Breast epithelium (tissue), 4 donors: ENCODE results near the gene FRMD4A. TPM values are rescaled to one million over a fixed set of nuclear protein-coding genes. Genes with fewer than 3 reads are reported as not detected.
"Not testable (repeated sequence)": the region's sequence is repeated elsewhere in the genome, so short reads cannot be mapped to it uniquely, and the experiment has no call there.

Experiments used
- DNase-seq, 2 donors: peaks; one replicate each; pipeline ENCODE4 v3.0.0-alpha.2; 2019; ENCODE audit warnings: low spot score in 2 of 2
- H3K27ac ChIP-seq, 2 donors: fragments of 200-600 bp; sonication (generic) in 1 of 2; one replicate each; pipeline ENCODE4 v1.5.1; 2016 to 2019; ENCODE audit warnings: mild to moderate bottlenecking in 1 of 2
- H3K27me3 ChIP-seq, 2 donors: fragments of 200-600 bp; sonication (generic) in 1 of 2; one replicate each; pipeline versions ENCODE4 v1.5.1 to v1.6.0; 2017 to 2019; ENCODE audit warnings: control low read depth in 1 of 2, mild to moderate bottlenecking in 1 of 2
- H3K36me3 ChIP-seq: fragments of 200-600 bp; one replicate; pipeline ENCODE4 v1.5.1; 2019
- H3K4me1 ChIP-seq, 2 donors: fragments of 200-600 bp; sonication (generic); one replicate each; pipeline ENCODE4 v1.5.1; 2016 to 2019; ENCODE audit warnings: control low read depth in 1 of 2
- H3K4me3 ChIP-seq, 3 donors: fragments of 200-600 bp; sonication (generic); 1 replicate in 2 of 3; 2 replicates in 1 of 3; pipeline ENCODE4 v1.5.1; 2016 to 2019; ENCODE audit warnings: mild to moderate bottlenecking in 3 of 3, moderate library complexity in 2 of 3
- H3K9me3 ChIP-seq, 2 donors: fragments of 200-600 bp; sonication (generic) in 1 of 2; one replicate each; pipeline ENCODE4 v1.5.1; 2016 to 2019; ENCODE audit warnings: control low read depth in 1 of 2
- POLR2A ChIP-seq: fragments of 450-650 bp; IDR thresholded peaks from one replicate; pipeline ENCODE4 v1.6.1; 2016; ENCODE audit warnings: antibody characterized with exemption, mild to moderate bottlenecking, moderate library complexity
- POLR2AphosphoS5 ChIP-seq, 3 donors: sonication (generic); formaldehyde crosslinking; IDR thresholded peaks; one replicate each; pipeline ENCODE4 v1.6.1; 2017; ENCODE audit warnings: antibody characterized with exemption in 3 of 3
- intact Hi-C: fragments of 100-400 bp; cut with DNase I; formaldehyde crosslinking; loops from one replicate; pipeline ENCODE4 v1.15.1; 2023; ENCODE audit warnings: low total_unique reads
- total RNA-seq, 3 donors: library from RNA; depleted of rRNA; stranded (reverse); fragments of >200 nt; gene quantifications; one replicate each; pipeline ENCODE4 v1.1.0, GENCODE V29; 2016
- TF ChIP-seq, protein P1 (sequence below), 3 donors: fragments of 450-650 bp; IDR thresholded peaks; one replicate each; pipeline ENCODE4 v1.5.1; 2016 to 2017; ENCODE audit warnings: antibody characterized with exemption in 3 of 3, mild to moderate bottlenecking in 3 of 3, moderate library complexity in 3 of 3

Gene FRMD4A
- total RNA-seq, 3 donors from 2014 or later: 27.5 to 107 (median 34.4) TPM

DNA sequence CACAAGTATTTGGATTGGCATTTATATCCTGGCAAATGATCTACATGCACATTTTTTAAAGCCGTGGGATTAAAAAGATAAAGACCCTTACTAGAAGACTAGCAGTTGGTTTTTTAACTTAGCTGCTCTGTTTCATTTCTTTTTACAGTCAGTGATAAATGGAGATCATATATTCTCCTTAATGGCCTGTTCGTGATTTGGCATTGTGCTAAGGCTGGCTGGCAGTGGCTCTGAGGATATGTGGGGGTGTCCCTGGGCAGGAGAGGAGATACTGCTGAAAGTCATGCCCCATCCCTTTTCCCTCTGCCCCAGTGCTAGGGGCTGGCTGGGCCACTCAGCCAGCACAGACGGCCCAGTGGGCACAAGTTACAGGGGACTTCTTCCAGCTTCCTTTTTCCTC lies 402.3 kb downstream of the FRMD4A start:
- Histone ChIP-seq H3K4me3 (no peak overlapping the region), H3K9me3 (no peaks in the 10 kb centered on the region), H3K27me3 (no peaks in the 10 kb centered on the region), H3K36me3 (no peaks in the 10 kb centered on the region), H3K27ac (no peak overlapping the region), H3K4me1 (no peaks in the 10 kb centered on the region)
- DNase-seq: no peak
- no peak for TF ChIP-seq POLR2A
- TF ChIP-seq POLR2AphosphoS5 (IDR thresholded peaks at IDR 0.05): no peak
- TF ChIP-seq, protein P1, sequence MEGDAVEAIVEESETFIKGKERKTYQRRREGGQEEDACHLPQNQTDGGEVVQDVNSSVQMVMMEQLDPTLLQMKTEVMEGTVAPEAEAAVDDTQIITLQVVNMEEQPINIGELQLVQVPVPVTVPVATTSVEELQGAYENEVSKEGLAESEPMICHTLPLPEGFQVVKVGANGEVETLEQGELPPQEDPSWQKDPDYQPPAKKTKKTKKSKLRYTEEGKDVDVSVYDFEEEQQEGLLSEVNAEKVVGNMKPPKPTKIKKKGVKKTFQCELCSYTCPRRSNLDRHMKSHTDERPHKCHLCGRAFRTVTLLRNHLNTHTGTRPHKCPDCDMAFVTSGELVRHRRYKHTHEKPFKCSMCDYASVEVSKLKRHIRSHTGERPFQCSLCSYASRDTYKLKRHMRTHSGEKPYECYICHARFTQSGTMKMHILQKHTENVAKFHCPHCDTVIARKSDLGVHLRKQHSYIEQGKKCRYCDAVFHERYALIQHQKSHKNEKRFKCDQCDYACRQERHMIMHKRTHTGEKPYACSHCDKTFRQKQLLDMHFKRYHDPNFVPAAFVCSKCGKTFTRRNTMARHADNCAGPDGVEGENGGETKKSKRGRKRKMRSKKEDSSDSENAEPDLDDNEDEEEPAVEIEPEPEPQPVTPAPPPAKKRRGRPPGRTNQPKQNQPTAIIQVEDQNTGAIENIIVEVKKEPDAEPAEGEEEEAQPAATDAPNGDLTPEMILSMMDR (IDR thresholded peaks at IDR 0.05): no peak
- intact Hi-C loops: no loop called here

DNA sequence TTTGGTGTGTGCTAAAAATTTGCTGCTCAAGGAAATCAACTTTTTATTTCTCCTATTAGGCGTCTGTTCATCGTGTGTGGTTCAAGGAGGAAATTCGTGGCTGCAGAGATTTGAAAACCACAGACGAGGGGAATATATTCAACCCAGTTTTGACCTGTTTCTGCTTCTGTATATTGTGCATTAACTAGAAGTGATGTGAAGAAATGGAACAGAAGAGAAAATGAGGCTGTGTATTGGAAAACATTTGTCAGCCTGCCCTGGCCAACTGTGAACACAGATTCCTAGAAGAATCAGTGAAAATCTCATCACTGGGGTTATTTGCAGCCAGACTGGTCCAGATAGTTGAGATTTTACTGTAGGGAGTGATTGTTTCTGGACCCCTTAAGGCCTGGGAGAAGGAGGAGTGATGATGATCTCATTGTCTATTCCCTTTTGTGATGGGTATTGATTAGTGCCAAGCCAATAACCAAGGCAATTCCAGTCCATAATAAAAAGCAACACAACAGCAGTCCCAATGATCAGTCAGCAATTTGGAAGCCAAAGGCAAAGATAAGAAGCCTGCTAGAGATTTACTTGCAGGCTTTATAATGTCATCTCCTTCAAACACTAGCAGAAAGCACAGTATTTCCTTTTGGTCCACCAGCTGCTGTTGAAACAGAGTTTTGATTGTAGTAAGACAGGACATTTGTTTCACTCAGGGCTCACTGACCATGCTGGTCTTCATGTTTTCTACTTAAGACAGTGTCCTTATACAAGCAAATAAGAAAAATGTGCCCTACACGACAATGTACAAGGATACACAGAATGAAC lies 404.5 kb downstream of the FRMD4A start:
- H3K4me1 ChIP-seq: no peaks in the 10 kb centered on the region
- intact Hi-C loops: no loop called here
- no peak overlapping the region for H3K4me3 ChIP-seq
- no peaks in the 10 kb centered on the region for H3K36me3 ChIP-seq
- no peaks in the 10 kb centered on the region for H3K9me3 ChIP-seq
- no peak overlapping the region for H3K27ac ChIP-seq
- DNase-seq: no peak
- no peaks in the 10 kb centered on the region for H3K27me3 ChIP-seq
- TF ChIP-seq POLR2A (no peak), POLR2AphosphoS5 (IDR thresholded peaks at IDR 0.05) (no peak)
- TF ChIP-seq, protein P1 (IDR thresholded peaks at IDR 0.05): no peak

DNA sequence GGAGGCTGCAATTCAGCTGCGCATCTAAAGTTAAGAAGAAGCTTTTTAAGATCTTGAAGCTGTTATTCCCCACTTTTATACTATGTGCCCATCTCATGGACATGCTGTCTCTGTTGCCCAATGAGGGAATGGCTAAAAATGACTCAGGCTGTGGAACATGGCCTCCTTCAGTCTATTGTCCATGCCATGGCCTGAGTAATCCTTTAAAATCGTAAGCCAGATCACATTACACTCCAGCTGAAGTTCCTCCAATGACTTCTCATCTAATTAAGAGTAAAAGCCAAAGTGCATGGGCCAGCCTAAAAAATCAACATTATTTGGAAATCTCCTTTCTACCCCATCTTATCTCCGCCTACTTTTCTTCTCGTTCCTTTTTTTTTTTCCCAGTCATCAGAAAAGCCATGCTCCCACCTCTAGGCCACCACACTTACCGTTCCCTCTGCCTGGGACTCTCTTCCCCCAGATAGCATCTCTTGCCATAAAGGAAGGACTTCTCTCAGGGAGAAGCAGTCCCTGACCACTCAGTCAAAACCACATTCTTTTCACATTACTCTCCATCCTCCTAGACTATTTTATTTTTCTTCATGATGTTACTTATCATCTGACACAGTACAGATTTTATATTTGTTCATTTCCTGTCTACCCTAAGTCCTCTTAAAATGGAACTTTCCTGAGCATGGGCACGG lies 406.5 kb downstream of the FRMD4A start:
- Histone ChIP-seq H3K36me3 (no peaks in the 10 kb centered on the region), H3K27me3 (no peaks in the 10 kb centered on the region), H3K27ac (no peak overlapping the region), H3K4me1 (no peaks in the 10 kb centered on the region), H3K4me3 (no peak overlapping the region), H3K9me3 (no peaks in the 10 kb centered on the region)
- TF ChIP-seq POLR2A (no peak), POLR2AphosphoS5 (IDR thresholded peaks at IDR 0.05) (no peak)
- TF ChIP-seq, protein P1 (IDR thresholded peaks at IDR 0.05): no peak
- DNase-seq: no peak
- intact Hi-C loops: no loop called here

DNA sequence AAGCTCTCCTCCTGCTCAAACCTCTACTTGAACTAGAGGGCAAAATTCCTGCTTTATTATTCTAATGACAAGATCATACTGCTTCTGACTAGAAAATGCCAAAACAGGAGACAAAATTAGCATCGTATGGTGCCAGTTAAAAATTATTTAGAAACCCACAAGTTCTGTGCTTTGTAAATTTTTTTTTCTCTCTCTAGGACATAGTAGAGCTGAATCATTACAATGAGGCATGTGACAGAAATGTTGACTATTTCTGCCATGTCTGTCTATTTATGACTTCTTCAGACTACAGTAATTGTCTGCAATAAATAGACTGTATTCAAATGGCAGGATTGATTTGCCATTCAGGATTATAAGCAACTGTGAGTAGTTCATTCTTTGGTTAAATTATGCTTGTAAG lies 408.1 kb downstream of the FRMD4A start:
- no peak for DNase-seq
- no peak overlapping the region for H3K4me3 ChIP-seq
- TF ChIP-seq, protein P1 (IDR thresholded peaks at IDR 0.05): no peak
- TF ChIP-seq POLR2A (no peak), POLR2AphosphoS5 (IDR thresholded peaks at IDR 0.05) (no peak)
- H3K27ac ChIP-seq: no peak overlapping the region
- intact Hi-C loops: no loop called here
- no peaks in the 10 kb centered on the region for H3K36me3 ChIP-seq
- H3K27me3 ChIP-seq: no peaks in the 10 kb centered on the region
- H3K9me3 ChIP-seq: no peaks in the 10 kb centered on the region
- no peaks in the 10 kb centered on the region for H3K4me1 ChIP-seq

DNA sequence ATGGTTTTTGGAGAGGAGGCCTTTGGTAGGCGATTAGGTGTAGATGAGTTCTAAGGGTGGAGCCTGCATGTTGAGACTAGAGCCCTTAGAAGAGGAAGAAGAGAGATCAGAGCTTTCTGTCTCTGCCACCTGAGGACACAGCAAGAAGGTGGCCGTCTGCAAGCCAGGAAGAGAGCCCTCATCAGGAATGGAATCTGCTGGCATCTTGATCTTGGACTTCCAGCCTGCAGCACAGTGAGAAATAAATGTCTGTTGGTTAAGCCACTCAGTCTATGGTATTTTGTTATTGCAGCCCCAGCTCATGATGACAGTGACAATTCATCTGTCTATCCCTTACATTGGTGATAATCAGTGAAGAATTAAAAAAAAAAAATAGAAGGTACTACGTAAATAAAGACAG lies 408.8 kb downstream of the FRMD4A start:
- H3K4me3 ChIP-seq: no peak overlapping the region
- no peak overlapping the region for H3K27ac ChIP-seq
- TF ChIP-seq, protein P1 (IDR thresholded peaks at IDR 0.05): no peak
- TF ChIP-seq POLR2A (no peak), POLR2AphosphoS5 (IDR thresholded peaks at IDR 0.05) (no peak)
- H3K27me3 ChIP-seq: no peaks in the 10 kb centered on the region
- no peak for DNase-seq
- intact Hi-C loops: no loop called here
- no peaks in the 10 kb centered on the region for H3K9me3 ChIP-seq
- no peaks in the 10 kb centered on the region for H3K4me1 ChIP-seq
- no peaks in the 10 kb centered on the region for H3K36me3 ChIP-seq

DNA sequence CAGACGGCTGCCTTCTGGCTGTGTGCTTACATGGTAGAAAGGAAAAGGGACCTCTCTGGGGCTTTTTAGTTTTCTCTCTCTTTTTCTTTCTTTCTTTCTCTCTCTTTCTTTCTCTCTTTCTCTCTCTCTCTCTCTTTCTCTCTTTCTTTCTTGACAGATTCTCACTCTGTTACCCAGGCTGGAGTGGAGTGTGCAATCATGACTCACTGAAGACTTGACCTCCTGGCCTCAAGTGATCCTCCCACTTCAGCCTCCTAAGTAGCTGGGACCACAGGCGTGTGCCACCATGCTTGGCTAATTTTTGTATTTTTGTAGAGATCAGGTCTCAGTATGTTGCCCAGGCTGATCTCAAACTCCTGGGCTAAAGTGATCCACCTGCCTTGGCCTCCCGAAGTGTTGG lies 409.6 kb downstream of the FRMD4A start:
- H3K36me3 ChIP-seq, H3K4me1 ChIP-seq, DNase-seq, intact Hi-C loops, H3K9me3 ChIP-seq, H3K4me3 ChIP-seq, H3K27me3 ChIP-seq, H3K27ac ChIP-seq: not testable (repeated sequence)
